ENCODE data around the gene NOTCH2. TPM values are rescaled to one million over a fixed set of nuclear protein-coding genes. Genes with fewer than 3 reads are reported as not detected.

NOTCH2 gene
- total RNA-seq, 1 experiment from 2014 or later, result 62.9 TPM

GRCh38 chr1:119888476-119888875, 181.0 kb downstream of the NOTCH2 start:
- Histone ChIP-seq H3K27me3 (ENCODE audit: insufficient read depth, low read length) (peaks cover 6% of the 10 kb centered on the region), H3K4me2 (ENCODE audit: low read length) (no peak overlapping the region), H4K20me1 (ENCODE audit: insufficient read depth) (no peaks in the 10 kb centered on the region), H2AFZ (ENCODE audit: low read depth, low read length, poor library complexity, severe bottlenecking) (no peak overlapping the region), H3K79me2 (ENCODE audit: insufficient read depth, low read length) (no peaks in the 10 kb centered on the region), H3K9me2 (ENCODE audit: insufficient read depth) (no peaks in the 10 kb centered on the region), H3K36me3 (ENCODE audit: control insufficient read depth in 1 of 2, insufficient read depth in 2 of 2, low read length in 2 of 2) (no peaks in the 10 kb centered on the region), H3K9ac (ENCODE audit: low read length) (no peak overlapping the region), H3K4me1 (ENCODE audit: control insufficient read depth in 1 of 2, insufficient read depth in 2 of 2, low read length in 2 of 2) (no peaks in the 10 kb centered on the region; a peak in 1 of 4 replicates), H3K9me3 (ENCODE audit: control insufficient read depth in 1 of 2, insufficient read depth in 1 of 2, low read depth in 1 of 2, low read length in 2 of 2) (no peaks in the 10 kb centered on the region), H3K4me3 (replicated peaks in 1 of 2; ENCODE audit: low read depth in 1 of 2, low read length in 2 of 2) (no peak overlapping the region), H3K27ac (ENCODE audit: low read depth, low read length) (no peak overlapping the region)
- BruUV-seq (replicated peaks), result no TSS peak
- DNase-seq (ENCODE audit: low read depth, low spot score) (no peak), ATAC-seq (no peak)
- ChIA-PET RAD21 (ENCODE audit: low non-redundant PET in 1 of 2, low total read pairs in 2 of 2, uncharacterized antibody in 2 of 2, unreplicated experiment in 2 of 2) (no interaction called here), CTCF (no interaction called here), POLR2A (no interaction called here)
- TF ChIP-seq POLR2A (IDR thresholded peaks at IDR 0.05; ENCODE audit: borderline replicate concordance, extremely low read depth, insufficient read depth, insufficient read length), result no peak
- no peak for TF ChIP-seq YY1 (IDR thresholded peaks at IDR 0.05; ENCODE audit: extremely low read depth, insufficient replicate concordance, low read depth, low read length)
- no peak for TF ChIP-seq EZH2 (IDR thresholded peaks at IDR 0.05)
- TF ChIP-seq EZH2phosphoT487 (IDR thresholded peaks at IDR 0.05; ENCODE audit: borderline replicate concordance), result no peak
- intact Hi-C loops (cut with micrococcal nuclease), result no loop called here

- no peak overlapping the region for H3K9ac ChIP-seq (ENCODE audit: low read length)
- H3K4me3 ChIP-seq (replicated peaks in 1 of 2; ENCODE audit: low read depth in 1 of 2, low read length in 2 of 2), result no peak overlapping the region
- RAD21 ChIA-PET (ENCODE audit: low non-redundant PET in 1 of 2, low total read pairs in 2 of 2, uncharacterized antibody in 2 of 2, unreplicated experiment in 2 of 2), result no interaction called here
- no peaks in the 10 kb centered on the region for H3K79me2 ChIP-seq (ENCODE audit: insufficient read depth, low read length)
- no peaks in the 10 kb centered on the region for H3K36me3 ChIP-seq (ENCODE audit: control insufficient read depth in 1 of 2, insufficient read depth in 2 of 2, low read length in 2 of 2)
- no peaks in the 10 kb centered on the region for H3K9me2 ChIP-seq (ENCODE audit: insufficient read depth)
- H2AFZ ChIP-seq (ENCODE audit: low read depth, low read length, poor library complexity, severe bottlenecking), result no peak overlapping the region
- H4K20me1 ChIP-seq (ENCODE audit: insufficient read depth), result no peaks in the 10 kb centered on the region
- H3K4me1 ChIP-seq (ENCODE audit: control insufficient read depth in 1 of 2, insufficient read depth in 2 of 2, low read length in 2 of 2), result no peaks in the 10 kb centered on the region; a peak in 1 of 4 replicates
- no peak overlapping the region for H3K4me2 ChIP-seq (ENCODE audit: low read length)
- no peaks in the 10 kb centered on the region for H3K9me3 ChIP-seq (ENCODE audit: control insufficient read depth in 1 of 2, insufficient read depth in 1 of 2, low read depth in 1 of 2, low read length in 2 of 2)
- peaks cover 6% of the 10 kb centered on the region for H3K27me3 ChIP-seq (ENCODE audit: insufficient read depth, low read length)
- intact Hi-C loops (cut with micrococcal nuclease), result no loop called here
- ATAC-seq, result no peak
- POLR2A ChIA-PET, result no interaction called here
- no peak overlapping the region for H3K27ac ChIP-seq (ENCODE audit: low read depth, low read length)
- no TSS peak for BruUV-seq (replicated peaks)
- no peak for DNase-seq (ENCODE audit: low read depth, low spot score)
- CTCF ChIA-PET, result no interaction called here
- TF ChIP-seq RAD21 (IDR thresholded peaks at IDR 0.05; ENCODE audit: low read depth), result no peak
- TF ChIP-seq TCF7L2 (IDR thresholded peaks at IDR 0.05; ENCODE audit: borderline replicate concordance, extremely low read depth, insufficient read depth, insufficient read length), result no peak
- TF ChIP-seq ELF1 (IDR thresholded peaks at IDR 0.05; ENCODE audit: borderline replicate concordance, low read depth), result no peak
- no peak for TF ChIP-seq ZBTB33 (IDR thresholded peaks at IDR 0.05; ENCODE audit: extremely low read depth, insufficient replicate concordance, low read length)
- no peak for TF ChIP-seq REST (IDR thresholded peaks at IDR 0.05; ENCODE audit: low read depth)
- TF ChIP-seq CTCF (IDR thresholded peaks at IDR 0.05 in 2 of 3, conservative IDR thresholded peaks at IDR 0.05 in 1 of 3; ENCODE audit: borderline replicate concordance in 1 of 3, insufficient read depth in 1 of 3, low read depth in 2 of 3, low read length in 2 of 3), result no peak
- TF ChIP-seq ATF3 (IDR thresholded peaks at IDR 0.05), result no peak
- no peak for TF ChIP-seq EGR1 (IDR thresholded peaks at IDR 0.05; ENCODE audit: low read depth)
- TF ChIP-seq YY1 (IDR thresholded peaks at IDR 0.05; ENCODE audit: extremely low read depth, insufficient replicate concordance, low read depth, low read length), result no peak
- TF ChIP-seq JUND (IDR thresholded peaks at IDR 0.05), result no peak
Observed at GRCh38 chr1:119887427-119887826, 182.0 kb downstream of the NOTCH2 start.

Measured in HCT116 (cell line).